NT2/D1 (cell line): Measurements from ENCODE around the gene IL18.

ENCODE experiments used
- SUZ12 ChIP-seq: IDR thresholded peaks from 2 replicates; pipeline ENCODE4 v1.6.1; 2011; ENCODE audit not compliant: insufficient read length, insufficient read depth; ENCODE audit errors: extremely low read depth
- YY1 ChIP-seq: IDR thresholded peaks from 2 replicates; pipeline ENCODE4 v1.6.1; 2011; ENCODE audit not compliant: insufficient read length, insufficient read depth
- ZNF274 ChIP-seq: IDR thresholded peaks from 2 replicates; pipeline ENCODE4 v1.6.1; 2011; ENCODE audit warnings: mild to moderate bottlenecking, low read depth, low read length

- TF ChIP-seq ZNF274 (no peak), YY1 (no peak), SUZ12 (no peak)
Measured at GRCh38 chr11:112174789-112175598, 11.1 kb upstream of the IL18 start, which contains the start of gene BCO2.
